Measurements from ENCODE around the gene OPA3.
"Not testable (repeated sequence)": the region's sequence is repeated elsewhere in the genome, so short reads cannot be mapped to it uniquely, and the experiment has no call there.

Gene OPA3

DNA sequence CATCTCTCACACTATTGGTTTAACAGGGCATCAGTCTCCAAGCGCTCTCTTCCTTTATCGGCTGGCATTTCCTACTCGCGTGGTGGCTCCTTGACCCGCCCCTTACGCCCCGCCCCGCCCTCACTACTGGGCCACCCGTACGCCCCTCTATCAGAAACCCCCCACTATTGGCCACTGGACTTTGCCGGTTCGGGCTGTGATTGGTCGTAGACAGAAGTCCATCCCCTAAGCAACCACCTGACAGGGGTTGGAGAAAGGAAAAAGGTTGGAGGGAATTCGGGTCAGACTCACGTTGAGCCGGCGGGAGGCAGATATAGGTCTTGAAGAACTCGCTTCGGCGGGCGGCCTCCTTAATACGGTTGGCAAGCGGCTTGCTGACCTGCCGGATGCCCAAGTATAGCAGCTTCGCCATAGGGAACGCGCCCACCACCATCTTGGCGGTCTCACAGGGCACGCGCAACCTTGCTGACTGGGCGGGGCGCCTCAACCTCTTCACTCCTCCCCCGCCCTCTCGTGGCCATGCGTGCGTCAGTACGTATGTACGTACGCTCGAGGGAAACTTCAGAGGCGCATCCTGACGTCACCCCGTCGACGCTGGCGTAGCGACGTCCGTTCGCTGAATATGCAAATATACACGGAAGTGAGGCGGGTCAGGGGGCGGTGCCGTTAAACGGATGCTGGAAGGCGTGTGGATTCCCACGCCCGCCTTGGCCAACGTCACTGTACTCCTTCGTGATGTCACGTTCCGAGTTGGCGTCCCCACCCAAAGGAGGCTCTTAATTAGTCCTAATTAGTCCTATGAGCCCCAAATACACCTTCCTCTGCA is at the start of gene OPA3:
Gene OPA3, minus strand, starts transcription at position 471 of the 826 bp plus-strand sequence. Its CDS starts 38 bp downstream, at position 433.
- DNase-seq (ENCODE audit: low read depth, low spot score) = peak; percentile 100
- in situ Hi-C loops (cut with HindIII; ENCODE audit: low sequenced_read_pairs) = no loop called here
- peak within 1 kb of the TSS; percentile 61 for H3K4me3 ChIP-seq (ENCODE audit: low read depth, low read length)
- TF ChIP-seq, protein P1, sequence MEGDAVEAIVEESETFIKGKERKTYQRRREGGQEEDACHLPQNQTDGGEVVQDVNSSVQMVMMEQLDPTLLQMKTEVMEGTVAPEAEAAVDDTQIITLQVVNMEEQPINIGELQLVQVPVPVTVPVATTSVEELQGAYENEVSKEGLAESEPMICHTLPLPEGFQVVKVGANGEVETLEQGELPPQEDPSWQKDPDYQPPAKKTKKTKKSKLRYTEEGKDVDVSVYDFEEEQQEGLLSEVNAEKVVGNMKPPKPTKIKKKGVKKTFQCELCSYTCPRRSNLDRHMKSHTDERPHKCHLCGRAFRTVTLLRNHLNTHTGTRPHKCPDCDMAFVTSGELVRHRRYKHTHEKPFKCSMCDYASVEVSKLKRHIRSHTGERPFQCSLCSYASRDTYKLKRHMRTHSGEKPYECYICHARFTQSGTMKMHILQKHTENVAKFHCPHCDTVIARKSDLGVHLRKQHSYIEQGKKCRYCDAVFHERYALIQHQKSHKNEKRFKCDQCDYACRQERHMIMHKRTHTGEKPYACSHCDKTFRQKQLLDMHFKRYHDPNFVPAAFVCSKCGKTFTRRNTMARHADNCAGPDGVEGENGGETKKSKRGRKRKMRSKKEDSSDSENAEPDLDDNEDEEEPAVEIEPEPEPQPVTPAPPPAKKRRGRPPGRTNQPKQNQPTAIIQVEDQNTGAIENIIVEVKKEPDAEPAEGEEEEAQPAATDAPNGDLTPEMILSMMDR (IDR thresholded peaks at IDR 0.05; ENCODE audit: low read depth, low read length) = no peak

DNA sequence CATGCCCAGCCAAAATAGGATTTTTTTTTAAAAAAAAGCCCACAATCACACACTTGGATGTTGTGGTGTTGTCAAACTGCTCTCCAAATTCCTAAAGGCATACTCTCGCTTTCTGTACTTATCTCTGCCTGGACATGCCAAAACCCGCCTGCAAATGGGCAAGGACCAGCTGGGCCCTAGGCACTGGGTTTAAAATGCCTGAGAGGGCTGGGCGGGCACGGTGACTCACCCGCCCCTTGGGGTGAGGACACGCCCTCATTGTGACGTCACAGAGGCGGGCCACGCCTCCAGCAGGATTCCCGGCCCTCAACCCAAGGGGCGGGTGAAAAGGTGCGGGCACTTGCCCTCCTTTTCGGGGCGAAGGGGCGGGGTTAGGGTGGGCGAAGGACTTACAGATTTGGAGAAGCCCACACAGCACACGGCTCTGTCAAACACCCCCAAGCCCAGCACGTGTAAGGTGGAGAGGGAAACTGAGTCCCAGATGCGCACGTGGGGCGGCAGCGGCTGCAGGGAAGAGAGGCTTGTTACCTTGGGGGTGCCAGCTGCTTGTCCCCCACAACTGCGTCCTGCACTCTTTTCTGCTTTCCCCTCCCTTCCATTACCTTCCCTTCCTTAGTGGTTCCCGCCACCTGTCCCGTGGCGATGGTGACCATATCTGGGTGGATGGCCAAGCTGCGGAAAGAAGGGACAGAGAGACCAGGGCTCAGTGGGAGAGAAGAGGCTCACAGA is 48.0 kb upstream of the OPA3 start:
- DNase-seq (ENCODE audit: low read depth, low spot score) = peak; percentile 89
- H3K4me3 ChIP-seq (ENCODE audit: low read depth, low read length) = no peak overlapping the region
- TF ChIP-seq, protein P1 (IDR thresholded peaks at IDR 0.05; ENCODE audit: low read depth, low read length) = no peak

DNA sequence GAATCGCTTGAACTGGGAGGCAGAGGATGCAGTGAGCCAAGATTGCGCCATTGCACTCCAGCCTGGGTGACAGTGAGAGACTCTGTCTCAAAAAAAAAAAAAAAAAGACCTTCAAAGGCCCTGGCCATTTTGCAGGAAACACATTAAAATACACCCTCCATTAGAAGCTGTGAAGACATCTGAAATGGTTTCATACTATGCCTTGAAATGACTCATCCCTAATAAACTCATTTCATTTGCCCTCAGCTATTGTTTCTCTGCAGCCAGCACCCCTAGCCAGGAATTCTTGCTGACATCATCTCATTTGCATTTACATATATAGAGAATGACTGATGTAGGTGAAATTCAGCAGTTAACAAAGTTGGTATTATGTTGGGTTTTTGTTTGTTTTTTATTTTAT is 45.9 kb upstream of the OPA3 start:
- peak; percentile 92 for DNase-seq (ENCODE audit: low read depth, low spot score)
- in situ Hi-C loops (cut with HindIII; ENCODE audit: low sequenced_read_pairs) = no loop called here
- no peak overlapping the region for H3K4me3 ChIP-seq (ENCODE audit: low read depth, low read length)
- TF ChIP-seq, protein P1 (IDR thresholded peaks at IDR 0.05; ENCODE audit: low read depth, low read length) = no peak

More for the DNA sequence above, 48.0 kb upstream of the OPA3 start:
- in situ Hi-C loops (cut with HindIII; ENCODE audit: low sequenced_read_pairs) = no loop called here

DNA sequence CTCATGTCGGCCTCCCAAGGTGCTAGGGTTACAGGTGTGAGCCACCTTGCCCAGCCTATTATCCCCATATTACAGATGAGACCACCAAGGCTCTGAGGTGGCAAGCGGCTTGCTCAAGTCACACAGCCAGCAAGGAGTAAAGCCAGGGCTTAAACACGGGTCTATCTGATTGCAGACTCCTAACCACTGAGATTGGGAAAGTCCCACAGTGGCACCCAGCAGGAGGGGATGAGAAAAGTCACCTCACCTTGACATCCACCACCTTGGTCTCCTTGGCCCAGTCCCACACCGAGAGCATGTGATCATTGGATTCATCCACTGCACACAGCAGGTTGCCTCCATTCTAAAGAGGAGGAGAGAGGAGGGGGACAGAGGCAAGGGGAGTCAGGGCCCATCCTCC is 45.1 kb upstream of the OPA3 start:
- in situ Hi-C loops (cut with HindIII; ENCODE audit: low sequenced_read_pairs) = no loop called here
- DNase-seq (ENCODE audit: low read depth, low spot score) = no peak
- TF ChIP-seq, protein P1 (IDR thresholded peaks at IDR 0.05; ENCODE audit: low read depth, low read length) = no peak
- H3K4me3 ChIP-seq (ENCODE audit: low read depth, low read length) = no peak overlapping the region

DNA sequence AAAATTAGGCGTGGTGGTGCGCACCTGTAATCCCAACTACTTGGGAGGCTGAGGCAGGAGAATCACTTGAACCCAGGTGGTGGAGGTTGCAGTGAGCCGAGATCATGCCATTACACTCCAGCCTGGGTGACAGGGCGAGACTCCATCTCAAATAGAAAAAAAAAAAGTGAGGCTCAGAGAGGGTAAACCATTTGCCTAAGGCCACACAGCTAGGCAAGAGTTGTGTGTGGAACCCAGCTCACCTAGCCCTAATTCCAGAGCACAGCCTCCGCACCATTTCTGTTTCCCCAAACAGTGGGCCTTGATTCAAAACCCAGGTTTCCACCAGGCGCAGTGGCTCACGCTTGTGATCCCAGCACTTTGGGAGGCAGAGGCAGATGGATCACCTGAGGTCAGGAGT is 43.6 kb upstream of the OPA3 start:
- H3K4me3 ChIP-seq (ENCODE audit: low read depth, low read length); DNase-seq (ENCODE audit: low read depth, low spot score); in situ Hi-C loops (cut with HindIII; ENCODE audit: low sequenced_read_pairs): not testable (repeated sequence)

DNA sequence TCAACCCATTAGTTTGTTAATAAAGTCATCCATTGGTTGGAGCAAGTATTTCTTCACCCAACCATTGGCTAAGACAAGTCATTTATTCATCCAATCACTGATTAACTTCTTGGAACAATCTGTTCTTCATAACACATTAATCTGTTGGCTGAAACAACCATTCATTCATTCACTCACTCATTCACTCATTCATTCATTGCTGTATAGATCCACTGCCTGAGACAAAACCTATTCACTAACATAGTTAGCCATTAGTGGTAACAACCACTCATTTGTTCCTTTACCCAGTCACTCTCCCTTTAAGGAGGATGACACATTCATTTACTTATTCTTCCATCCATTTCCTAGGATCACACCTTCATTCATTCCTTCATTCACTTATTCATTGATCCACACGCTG is 39.4 kb upstream of the OPA3 start:
- no peak for DNase-seq (ENCODE audit: low read depth, low spot score)
- in situ Hi-C loops (cut with HindIII; ENCODE audit: low sequenced_read_pairs) = no loop called here
- TF ChIP-seq, protein P1 (IDR thresholded peaks at IDR 0.05; ENCODE audit: low read depth, low read length) = no peak
- no peak overlapping the region for H3K4me3 ChIP-seq (ENCODE audit: low read depth, low read length)

DNA sequence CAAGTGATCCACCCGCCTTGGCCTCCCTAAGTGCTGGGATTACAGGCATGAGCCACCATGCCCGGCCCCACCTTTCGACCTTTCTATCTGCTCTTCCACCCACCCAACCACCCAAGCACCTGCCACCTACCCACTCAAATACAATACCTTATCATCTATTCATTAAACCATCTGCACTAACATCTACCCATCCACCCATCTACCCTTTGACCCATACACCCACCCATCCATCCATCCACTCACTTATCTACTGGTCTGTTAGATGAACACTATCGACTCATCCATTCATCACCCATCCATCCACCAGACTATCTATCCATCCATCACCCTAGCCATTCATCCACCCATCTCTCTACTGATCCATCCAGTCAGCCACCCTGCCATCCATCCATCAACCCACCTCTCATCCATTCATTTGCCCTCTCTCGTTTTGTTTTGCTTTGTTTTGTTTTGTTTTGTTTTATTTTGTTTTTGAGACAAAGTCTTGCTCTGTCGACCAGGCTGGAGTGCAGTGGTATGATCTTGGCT is 37.4 kb upstream of the OPA3 start:
- no peak overlapping the region for H3K4me3 ChIP-seq (ENCODE audit: low read depth, low read length)
- TF ChIP-seq, protein P1 (IDR thresholded peaks at IDR 0.05; ENCODE audit: low read depth, low read length) = no peak
- no peak for DNase-seq (ENCODE audit: low read depth, low spot score)
- in situ Hi-C loops (cut with HindIII; ENCODE audit: low sequenced_read_pairs) = no loop called here

Data from astrocyte of the spinal cord (primary cell).